Stimulated activated naive B cell treated with anti-CD40 and anti-IgM and Interleukin-4, amounts not matched to agents 10 μg/mL and 1 μg/mL and 100 μg/mL, for 72 hours (primary cell): ENCODE results near the gene OCLN.
A peak's percentile ranks its signal among the peaks of the same experiment; 100 is the strongest.
"Not testable (repeated sequence)": the region's sequence is repeated elsewhere in the genome, so short reads cannot be mapped to it uniquely, and the experiment has no call there.

Experiments used
- ATAC-seq, 2 donors: fragments of 150-1000 bp; cut with Tn5 transposase; replicated peaks; 2 replicates each; pipeline ENCODE4 v1.10.0; 2021; ENCODE audit warnings: moderate library complexity in 1 of 2
- DNase-seq: peaks from one replicate; pipeline ENCODE4 v3.0.0; 2021
- H3K27ac Mint-ChIP-seq: one replicate; pipeline ENCODE4 v1.8.0; 2022; ENCODE audit warnings: mild to moderate bottlenecking, mixed read lengths
- H3K27me3 Mint-ChIP-seq, 2 donors: one replicate each; pipeline ENCODE4 v1.8.0; 2022; ENCODE audit warnings: mixed read lengths in 2 of 2
- H3K36me3 Mint-ChIP-seq, 2 donors: one replicate each; pipeline ENCODE4 v1.8.0; 2022; ENCODE audit warnings: mixed read lengths in 2 of 2, mild to moderate bottlenecking in 1 of 2
- H3K4me1 Mint-ChIP-seq, 2 donors: one replicate each; pipeline ENCODE4 v1.8.0; 2022; ENCODE audit warnings: mixed read lengths in 2 of 2, mild to moderate bottlenecking in 1 of 2
- H3K4me3 Mint-ChIP-seq, 2 donors: one replicate each; pipeline ENCODE4 v1.8.0; 2022; ENCODE audit warnings: mild to moderate bottlenecking in 2 of 2, mixed read lengths in 2 of 2, moderate library complexity in 1 of 2
- H3K9me3 Mint-ChIP-seq, 2 donors: one replicate each; pipeline ENCODE4 v1.8.0; 2022; ENCODE audit warnings: mixed read lengths in 2 of 2, mild to moderate bottlenecking in 1 of 2

The OCLN gene

GRCh38 chr5:69596114-69596840 lies 103.7 kb downstream of the OCLN start:
- not testable (repeated sequence) for H3K4me1 Mint-ChIP-seq, DNase-seq, ATAC-seq, H3K9me3 Mint-ChIP-seq, H3K4me3 Mint-ChIP-seq, H3K36me3 Mint-ChIP-seq, H3K27me3 Mint-ChIP-seq, H3K27ac Mint-ChIP-seq

GRCh38 chr5:69601947-69602346 lies 109.4 kb downstream of the OCLN start:
- H3K27me3 Mint-ChIP-seq, H3K36me3 Mint-ChIP-seq, H3K27ac Mint-ChIP-seq, H3K4me3 Mint-ChIP-seq, H3K4me1 Mint-ChIP-seq, DNase-seq, H3K9me3 Mint-ChIP-seq: not testable (repeated sequence)
- ATAC-seq, result peak; percentile 95 to 96

- not testable (repeated sequence) for H3K4me1 Mint-ChIP-seq, DNase-seq
- ATAC-seq, result peak; percentile 19 to 57
Observed at GRCh38 chr5:69606839-69607238, 114.2 kb downstream of the OCLN start.

More at GRCh38 chr5:69606839-69607238, 114.2 kb downstream of the OCLN start:
- H3K4me3 Mint-ChIP-seq, H3K9me3 Mint-ChIP-seq, H3K27ac Mint-ChIP-seq, H3K36me3 Mint-ChIP-seq, H3K27me3 Mint-ChIP-seq: not testable (repeated sequence)
